ENCODE measurements around the gene ADCY9. TPM values are rescaled to one million over a fixed set of nuclear protein-coding genes. Genes with fewer than 3 reads are reported as not detected.

The ADCY9 gene
- total and polyA plus RNA-seq, 2 donors (not counting 1 experiment from before 2014, with no cell fraction given): 1.7 to 2.1 TPM

DNA sequence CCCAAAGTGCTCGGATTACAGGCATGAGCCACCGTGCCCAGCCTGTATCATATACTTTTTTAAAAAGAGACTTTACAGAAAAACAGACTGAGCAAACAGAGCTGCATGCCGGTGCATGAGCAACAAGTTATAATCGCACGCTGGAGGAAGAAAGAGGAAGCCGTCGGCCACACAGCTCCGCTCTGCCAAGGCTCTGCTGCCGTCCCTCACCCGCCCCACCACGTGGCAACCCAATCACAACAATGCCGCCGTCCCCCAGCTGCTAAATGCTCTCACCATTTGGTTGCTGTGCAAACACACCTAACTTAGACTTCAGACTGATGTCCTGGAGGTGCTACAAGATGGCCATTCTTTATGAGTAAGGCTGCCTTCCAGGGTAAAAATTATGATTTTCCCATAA is 83.5 kb downstream of the ADCY9 start:
- 10% methylated on average over 7 of the region's 13 CpGs for WGBS (ENCODE audit: insufficient coverage)
- peak; percentile 40 for DNase-seq
- Mint-ChIP-seq H3K4me1 (peaks cover 15% of the 10 kb centered on the region), H3K9me3 (ENCODE audit: insufficient read depth) (no peaks in the 10 kb centered on the region), H3K27ac (no peak overlapping the region), H3K27me3 (peaks cover 3% of the 10 kb centered on the region), H3K4me3 (no peak overlapping the region)
- Histone ChIP-seq H3K79me2 (ENCODE audit: control insufficient read depth, insufficient read depth, low read length) (no peaks in the 10 kb centered on the region), H3K9ac (ENCODE audit: low read length) (no peak overlapping the region), H3K9me3 (ENCODE audit: control extremely low read depth in 1 of 3, control insufficient read depth in 2 of 3, insufficient read depth in 1 of 3, low read length in 2 of 3) (no peaks in the 10 kb centered on the region), H3K27ac (ENCODE audit: low read length in 2 of 2) (no peak overlapping the region), H3K4me1 (ENCODE audit: control insufficient read depth in 2 of 2, insufficient read depth in 2 of 2, low read length in 2 of 2) (peaks cover 5 to 9% of the 10 kb centered on the region in 2 donors), H3K27me3 (replicated peaks in 1 of 4; ENCODE audit: control extremely low read depth in 1 of 4, control insufficient read depth in 3 of 4, insufficient read depth in 4 of 4, low read length in 3 of 4) (no peaks in the 10 kb centered on the region), H2AFZ (ENCODE audit: insufficient read depth, low read depth, low read length, poor library complexity, severe bottlenecking) (peak overlapping the region; percentile 58), H3K36me3 (replicated peaks in 1 of 2; ENCODE audit: control extremely low read depth in 1 of 2, control insufficient read depth in 1 of 2, extremely low read depth in 1 of 2, insufficient read depth in 2 of 2, low read length in 1 of 2) (no peaks in the 10 kb centered on the region), H4K20me1 (ENCODE audit: control insufficient read depth, insufficient read depth, low read length, poor library complexity, severe bottlenecking) (no peaks in the 10 kb centered on the region), H3K4me3 (ENCODE audit: control extremely low read depth in 1 of 5, extremely low read depth in 1 of 5, insufficient read depth in 1 of 5, low read depth in 2 of 5, low read length in 4 of 5) (no peak overlapping the region), H3K4me2 (replicated peaks; ENCODE audit: low read depth, low read length, poor library complexity, severe bottlenecking) (peak overlapping the region; percentile 57)
- ChIA-PET CTCF (interaction anchor here (1.2 kb wide), 1 partner anchor 221 kb away, joined by 6 read pairs; no protein-coding TSS in a partner anchor), POLR2A (no interaction called here)
- ATAC-seq (ENCODE audit: low read depth): peak; percentile 54
- TF ChIP-seq CTCF (IDR thresholded peaks at IDR 0.05): no peak
- intact Hi-C loops (cut with micrococcal nuclease): no loop called here

DNA sequence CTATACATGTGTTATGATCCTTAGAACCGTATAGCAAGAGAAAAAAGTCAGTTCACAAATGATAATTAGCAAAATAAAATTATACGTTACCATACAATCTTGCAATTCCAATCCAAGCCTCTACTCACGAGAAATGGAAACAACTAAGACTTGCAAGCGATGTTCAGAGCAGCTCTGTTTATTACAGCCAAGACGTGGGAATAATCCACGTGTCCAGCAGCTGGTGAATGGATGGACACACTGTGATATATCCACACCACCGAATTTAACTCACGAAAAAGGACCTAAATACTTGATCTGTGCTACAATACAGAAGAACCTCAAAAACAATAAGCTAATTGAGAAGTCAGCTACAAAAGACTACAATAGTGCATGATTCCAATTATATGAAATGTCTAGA is 88.1 kb downstream of the ADCY9 start:
- Histone ChIP-seq H3K4me3 (ENCODE audit: control extremely low read depth in 1 of 5, extremely low read depth in 1 of 5, insufficient read depth in 1 of 5, low read depth in 2 of 5, low read length in 4 of 5) (no peak overlapping the region), H3K36me3 (replicated peaks in 1 of 2; ENCODE audit: control extremely low read depth in 1 of 2, control insufficient read depth in 1 of 2, extremely low read depth in 1 of 2, insufficient read depth in 2 of 2, low read length in 1 of 2) (no peaks in the 10 kb centered on the region), H3K27me3 (replicated peaks in 1 of 4; ENCODE audit: control extremely low read depth in 1 of 4, control insufficient read depth in 3 of 4, insufficient read depth in 4 of 4, low read length in 3 of 4) (no peaks in the 10 kb centered on the region), H3K9me3 (ENCODE audit: control extremely low read depth in 1 of 3, control insufficient read depth in 2 of 3, insufficient read depth in 1 of 3, low read length in 2 of 3) (peaks cover 0 to 9% (median 0%) of the 10 kb centered on the region in 3 donors), H3K79me2 (ENCODE audit: control insufficient read depth, insufficient read depth, low read length) (no peaks in the 10 kb centered on the region), H3K4me1 (ENCODE audit: control insufficient read depth in 2 of 2, insufficient read depth in 2 of 2, low read length in 2 of 2) (peaks cover 5 to 9% of the 10 kb centered on the region in 2 donors), H3K4me2 (replicated peaks; ENCODE audit: low read depth, low read length, poor library complexity, severe bottlenecking) (no peak overlapping the region), H3K27ac (ENCODE audit: low read length in 2 of 2) (no peak overlapping the region), H4K20me1 (ENCODE audit: control insufficient read depth, insufficient read depth, low read length, poor library complexity, severe bottlenecking) (no peaks in the 10 kb centered on the region), H2AFZ (ENCODE audit: insufficient read depth, low read depth, low read length, poor library complexity, severe bottlenecking) (no peak overlapping the region), H3K9ac (ENCODE audit: low read length) (no peak overlapping the region)
- ATAC-seq (ENCODE audit: low read depth) (no peak), DNase-seq (no peak)
- TF ChIP-seq EZH2 (IDR thresholded peaks at IDR 0.05; ENCODE audit: borderline replicate concordance, insufficient read depth, low read depth, low read length, poor library complexity, severe bottlenecking) (no peak), CTCF (IDR thresholded peaks at IDR 0.05) (no peak)
- POLR2A ChIA-PET: no interaction called here
- Mint-ChIP-seq H3K4me3 (no peak overlapping the region), H3K9me3 (ENCODE audit: insufficient read depth) (no peaks in the 10 kb centered on the region), H3K4me1 (peaks cover 15% of the 10 kb centered on the region), H3K27me3 (peaks cover 8% of the 10 kb centered on the region), H3K27ac (no peak overlapping the region)
- 100% methylated on average over 4 of the region's 8 CpGs for WGBS (ENCODE audit: insufficient coverage)
- CTCF ChIA-PET: no interaction called here
- intact Hi-C loops (cut with micrococcal nuclease): no loop called here

Data from B cell (primary cell).